ENCODE measurements around the gene AXIN1.
"Not testable (repeated sequence)": the region's sequence is repeated elsewhere in the genome, so short reads cannot be mapped to it uniquely, and the experiment has no call there.

AXIN1 gene

DNA sequence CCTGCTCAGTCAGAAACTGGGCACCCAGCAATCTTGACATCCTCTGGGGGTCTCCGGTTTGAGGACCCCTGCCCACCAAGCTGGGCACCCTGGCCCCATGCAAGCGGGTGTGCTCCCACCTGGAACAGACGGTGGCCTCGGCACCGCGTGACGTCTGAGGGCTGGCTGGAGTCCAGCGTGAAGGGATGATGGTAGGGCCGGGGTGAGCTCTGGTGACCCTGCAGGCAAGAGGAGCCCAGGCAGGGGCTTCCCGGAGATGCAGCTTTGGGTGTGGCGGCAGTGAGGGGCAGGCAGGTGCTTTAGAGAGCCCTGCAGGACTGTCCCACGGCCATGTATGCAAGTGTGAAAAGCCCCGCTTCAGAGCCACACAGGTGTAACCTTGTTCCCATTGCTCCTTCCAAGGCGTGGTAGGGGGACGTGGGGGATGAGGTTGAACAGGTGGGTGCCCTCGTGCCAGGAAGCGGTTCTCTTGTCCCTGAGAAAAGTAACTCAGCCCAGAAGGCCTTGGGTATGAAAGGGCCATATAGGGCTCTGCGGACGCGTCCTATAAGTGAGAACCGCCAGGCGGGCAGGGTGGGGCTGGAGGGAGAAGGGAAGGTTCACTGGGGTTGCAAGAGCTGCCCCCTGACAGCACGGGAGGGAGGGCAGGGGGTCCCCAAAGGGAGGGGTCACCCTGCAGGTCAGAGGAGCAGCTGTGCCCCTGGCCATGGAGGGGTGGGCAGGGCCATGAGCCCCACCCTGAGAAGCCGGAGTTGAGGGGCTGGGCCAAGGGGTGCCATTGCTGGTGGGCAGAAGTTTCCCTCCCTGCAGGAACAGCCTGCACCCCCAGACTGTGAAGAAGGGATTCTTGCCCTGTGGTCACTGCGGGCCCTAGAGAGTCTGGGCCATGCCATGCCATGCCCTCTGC, 86.0 kb downstream of the AXIN1 start:
- DNase-seq (ENCODE audit: low spot score), result no peak

DNA sequence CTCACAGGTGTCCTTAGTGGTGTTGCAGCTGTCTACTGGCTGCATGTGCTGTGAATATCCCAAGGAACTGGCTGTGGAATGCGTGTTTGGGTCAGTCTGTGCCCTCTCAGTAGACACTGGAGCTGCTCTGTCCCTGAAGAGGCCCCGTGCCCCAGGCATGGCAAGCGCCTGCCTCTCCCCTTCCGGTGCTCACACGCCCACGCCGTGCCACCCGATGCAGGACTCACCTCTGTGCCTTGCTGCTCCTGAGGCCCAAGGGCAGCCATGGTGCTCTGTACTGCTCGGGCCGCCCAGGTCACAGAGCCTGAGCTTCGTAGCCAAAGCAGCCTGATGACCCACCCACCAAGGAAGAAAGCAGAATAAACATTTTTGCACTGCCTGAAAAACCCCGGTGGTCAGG, 86.8 kb downstream of the AXIN1 start:
- DNase-seq (ENCODE audit: low spot score), result no peak

DNA sequence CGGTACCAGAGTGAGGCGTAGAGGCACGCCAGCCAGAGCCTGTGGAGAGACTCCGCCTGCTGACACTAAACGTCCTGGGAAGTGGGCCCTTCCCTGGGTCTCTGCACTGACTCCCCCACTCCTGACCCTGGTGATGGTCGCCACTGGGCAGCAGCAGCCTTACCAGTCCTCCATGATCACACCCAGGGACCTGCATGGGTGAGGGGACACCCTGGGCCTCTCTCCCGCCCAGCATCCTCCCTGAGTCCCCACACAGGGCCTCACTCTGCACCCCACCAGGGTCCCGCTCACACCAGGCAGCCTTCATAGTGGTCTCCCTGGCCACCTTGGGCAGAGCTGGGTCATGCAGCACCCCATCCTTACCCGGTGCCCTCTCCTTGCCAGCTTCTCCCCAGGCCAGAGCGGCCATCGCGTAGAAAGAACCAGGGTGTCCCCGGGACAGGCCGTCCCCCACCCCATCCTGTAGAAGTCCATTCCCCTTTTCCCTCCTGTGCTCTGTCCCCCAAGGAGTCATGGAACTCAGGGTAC, 87.5 kb downstream of the AXIN1 start:
- no peak for DNase-seq (ENCODE audit: low spot score)

DNA sequence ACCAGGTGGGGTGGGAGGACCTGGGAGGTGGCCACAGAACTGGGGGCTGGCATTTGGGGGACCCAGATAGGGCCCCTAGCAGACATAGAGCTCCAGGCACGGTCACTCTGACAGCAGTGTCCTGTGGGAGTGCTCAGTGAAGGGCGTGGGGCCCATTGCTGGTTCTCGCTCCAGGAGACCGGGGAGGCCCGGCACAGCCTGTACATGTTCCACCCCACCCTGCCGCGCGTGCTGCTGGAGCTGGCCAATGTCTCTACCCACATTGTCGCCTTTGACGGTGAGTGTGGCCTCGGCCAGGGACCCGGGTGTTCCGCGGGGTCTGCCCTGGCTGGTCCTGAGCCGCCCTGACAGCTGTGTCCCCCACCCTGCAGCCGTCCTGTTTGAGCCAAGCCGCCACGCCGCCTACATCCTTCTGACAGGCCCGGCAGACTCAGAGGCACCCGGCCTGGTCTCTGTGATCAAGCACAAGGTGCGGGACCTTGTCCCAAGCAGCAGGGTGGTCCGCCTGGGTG, 88.0 kb downstream of the AXIN1 start:
- DNase-seq (ENCODE audit: low spot score), result no peak

DNA sequence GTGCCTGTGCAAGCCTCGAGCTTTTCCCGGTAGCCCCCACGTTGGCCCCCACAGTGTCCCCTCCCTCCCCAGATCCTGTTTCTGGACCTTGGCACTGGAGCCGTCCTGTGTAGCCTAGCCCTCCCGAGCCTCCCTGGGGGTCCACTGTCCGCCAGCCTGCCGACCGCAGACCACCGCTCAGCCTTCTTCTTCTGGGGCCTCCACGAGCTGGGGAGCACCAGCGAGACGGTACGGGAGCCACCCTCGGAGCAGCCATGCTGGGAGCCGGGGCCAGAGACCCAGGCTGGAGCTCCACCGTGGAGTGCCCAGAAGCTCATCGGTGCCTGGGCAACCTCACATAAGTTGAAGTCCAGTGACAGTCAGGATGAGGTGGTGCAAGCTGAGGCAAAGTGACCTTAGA, 88.6 kb downstream of the AXIN1 start:
- DNase-seq (ENCODE audit: low spot score), result no peak

DNA sequence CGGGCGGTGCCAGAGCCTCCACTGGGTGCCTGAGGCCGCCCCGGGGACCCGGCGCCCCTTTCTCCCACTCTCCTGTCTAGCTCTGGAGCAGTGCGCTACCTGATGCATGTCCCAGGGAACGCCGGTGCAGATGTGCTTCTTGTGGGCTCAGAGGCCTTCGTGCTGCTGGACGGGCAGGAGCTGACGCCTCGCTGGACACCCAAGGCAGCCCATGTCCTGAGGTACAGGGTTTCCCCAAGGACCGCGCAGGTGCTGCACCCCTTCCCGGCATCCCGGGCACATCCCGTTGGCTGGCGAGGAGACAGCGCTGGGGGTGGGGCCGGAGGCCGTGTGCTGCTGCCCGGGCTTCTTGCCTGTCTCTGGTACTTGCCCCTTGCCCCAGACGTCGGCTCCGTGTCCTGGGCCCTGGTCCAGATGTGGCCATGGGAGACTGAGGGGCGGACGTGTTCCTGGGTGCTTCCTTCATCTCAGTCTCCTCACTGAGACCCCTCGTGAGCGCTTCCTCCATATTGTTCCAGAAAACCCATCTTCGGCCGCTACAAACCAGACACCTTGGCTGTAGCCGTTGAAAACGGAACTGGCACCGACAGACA, 89.2 kb downstream of the AXIN1 start:
- DNase-seq (ENCODE audit: low spot score), result no peak

DNA sequence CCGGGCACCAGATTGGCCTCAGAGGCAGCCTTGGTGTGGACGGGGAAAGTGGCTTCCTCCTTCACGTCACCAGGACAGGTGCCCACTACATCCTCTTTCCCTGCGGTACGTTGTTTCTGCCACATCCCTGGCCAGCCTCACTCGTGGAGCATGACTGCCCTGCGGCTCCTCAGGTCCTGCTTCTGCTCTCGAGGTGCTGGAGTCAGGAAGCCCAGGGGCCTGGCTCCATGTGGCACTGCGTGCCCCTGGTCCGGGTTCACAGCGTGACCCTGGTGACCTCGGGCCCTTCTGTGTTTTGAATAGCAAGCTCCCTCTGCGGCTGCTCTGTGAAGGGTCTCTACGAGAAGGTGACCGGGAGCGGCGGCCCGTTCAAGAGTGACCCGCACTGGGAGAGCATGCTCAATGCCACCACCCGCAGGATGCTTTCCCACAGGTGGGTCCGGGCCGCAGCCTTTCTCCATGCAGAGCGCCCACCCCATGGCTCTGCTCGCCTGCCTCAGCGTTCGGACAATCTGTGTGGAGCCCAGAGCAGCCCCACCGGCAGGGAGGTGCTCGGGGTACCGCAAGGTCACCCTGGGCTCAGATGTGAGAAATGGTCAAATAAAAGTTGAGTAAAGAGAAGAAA, 90.3 kb downstream of the AXIN1 start:
- DNase-seq (ENCODE audit: low spot score), result no peak

DNA sequence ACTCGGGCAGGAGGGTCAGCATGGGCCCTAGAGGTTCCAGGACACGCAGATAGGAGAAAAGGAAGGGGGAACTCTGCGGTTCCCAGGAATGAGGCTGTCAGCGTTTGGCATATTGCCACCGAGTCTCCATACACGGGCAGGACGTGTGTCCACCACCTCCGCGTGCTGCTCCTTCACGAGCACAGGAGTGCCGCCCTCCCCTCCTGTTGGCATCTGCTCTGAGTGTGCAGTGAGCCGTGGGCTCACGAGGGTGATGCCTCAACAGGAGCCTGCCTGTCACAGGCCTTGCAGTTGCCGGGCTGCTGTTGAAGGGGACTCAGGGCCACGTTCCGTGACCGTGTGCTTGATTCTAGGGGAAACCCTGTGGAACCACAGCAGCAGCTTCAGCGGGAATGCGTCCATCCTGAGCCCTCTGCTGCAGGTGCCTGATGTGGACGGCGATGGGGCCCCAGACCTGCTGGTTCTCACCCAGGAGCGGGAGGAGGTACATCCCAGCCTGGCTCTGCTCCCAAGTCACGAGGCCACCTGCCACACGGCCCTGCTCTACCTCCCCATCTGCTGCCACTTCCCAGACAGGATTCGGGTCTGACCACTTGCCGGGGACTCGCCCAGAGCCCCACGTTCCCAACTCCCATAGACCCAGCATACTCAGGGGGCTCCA, 91.4 kb downstream of the AXIN1 start:
- DNase-seq (ENCODE audit: low spot score), result no peak

DNA sequence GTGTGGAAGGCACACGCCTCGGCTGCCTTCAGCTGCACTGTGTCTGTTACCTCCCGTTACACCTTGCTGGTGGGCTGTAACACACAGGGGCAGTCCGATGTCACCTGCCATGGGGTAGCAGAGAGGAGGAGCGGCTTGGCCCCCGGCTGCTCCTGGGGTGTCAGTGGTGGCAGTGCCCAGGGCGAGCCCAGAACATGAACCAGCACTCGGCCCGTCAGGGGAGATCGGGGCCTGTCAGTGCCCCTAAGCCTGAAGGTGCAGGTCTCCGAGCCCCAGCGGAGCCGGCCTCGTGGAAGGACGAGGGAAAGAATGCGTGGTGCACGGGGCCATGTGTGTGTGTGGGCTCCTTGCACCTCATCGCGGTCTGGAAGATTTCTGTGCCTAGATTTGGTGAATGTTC, 92.2 kb downstream of the AXIN1 start:
- no peak for DNase-seq (ENCODE audit: low spot score)

DNA sequence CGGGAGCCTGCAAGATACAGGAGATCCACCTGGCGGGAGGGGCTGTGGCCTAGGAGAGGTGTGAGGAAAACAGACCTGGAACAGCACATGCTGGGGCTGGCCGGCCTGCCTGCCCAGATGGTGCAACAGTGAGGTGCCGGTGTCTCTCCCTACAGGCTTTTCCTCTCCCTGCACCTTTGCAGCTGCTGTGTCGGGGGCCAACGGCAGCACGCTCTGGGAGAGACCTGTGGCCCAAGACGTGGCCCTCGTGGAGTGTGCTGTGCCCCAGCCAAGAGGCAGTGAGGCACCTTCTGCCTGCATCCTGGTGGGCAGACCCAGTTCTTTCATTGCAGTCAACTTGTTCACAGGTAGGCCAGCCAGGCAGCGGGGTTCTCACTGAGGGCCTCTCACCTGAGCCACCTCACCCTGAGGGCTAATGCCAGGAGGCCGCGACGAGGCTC, 92.7 kb downstream of the AXIN1 start:
- DNase-seq (ENCODE audit: low spot score), result no peak

DNA sequence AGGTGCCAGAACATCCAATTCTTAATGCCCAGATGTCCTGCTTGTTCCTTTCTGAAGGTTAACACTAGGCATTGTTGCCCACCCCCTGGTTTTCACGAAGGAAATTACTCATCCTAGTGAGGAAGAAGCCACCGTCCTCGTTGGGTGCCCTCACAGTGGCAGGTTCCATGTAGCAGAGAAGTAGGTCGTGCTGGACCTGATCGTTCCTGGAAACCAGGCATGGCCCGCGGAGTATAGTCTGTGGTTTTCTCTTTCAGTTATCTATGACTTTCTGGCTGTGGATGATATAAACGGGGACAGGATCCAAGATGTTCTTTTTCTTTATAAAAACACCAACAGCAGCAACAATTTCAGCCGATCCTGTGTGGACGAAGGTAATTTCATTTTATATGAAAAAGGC, 93.3 kb downstream of the AXIN1 start:
- DNase-seq (ENCODE audit: low spot score), result no peak

DNA sequence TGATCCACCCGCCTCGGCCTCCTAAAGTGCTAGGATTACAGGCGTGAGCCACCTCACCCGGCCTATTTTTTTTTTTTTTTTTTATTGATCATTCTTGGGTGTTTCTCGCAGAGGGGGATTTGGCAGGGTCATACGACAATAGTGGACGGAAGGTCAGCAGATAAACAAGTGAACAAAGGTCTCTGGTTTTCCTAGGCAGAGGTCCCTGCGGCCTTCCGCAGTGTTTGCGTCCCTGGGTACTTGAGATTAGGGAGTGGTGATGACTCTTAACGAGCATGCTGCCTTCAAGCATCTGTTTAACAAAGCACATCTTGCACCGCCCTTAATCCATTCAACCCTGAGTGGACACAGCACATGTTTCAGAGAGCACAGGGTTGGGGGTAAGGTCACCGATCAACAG, 94.4 kb downstream of the AXIN1 start:
- DNase-seq (ENCODE audit: low spot score), result not testable (repeated sequence)

DNA sequence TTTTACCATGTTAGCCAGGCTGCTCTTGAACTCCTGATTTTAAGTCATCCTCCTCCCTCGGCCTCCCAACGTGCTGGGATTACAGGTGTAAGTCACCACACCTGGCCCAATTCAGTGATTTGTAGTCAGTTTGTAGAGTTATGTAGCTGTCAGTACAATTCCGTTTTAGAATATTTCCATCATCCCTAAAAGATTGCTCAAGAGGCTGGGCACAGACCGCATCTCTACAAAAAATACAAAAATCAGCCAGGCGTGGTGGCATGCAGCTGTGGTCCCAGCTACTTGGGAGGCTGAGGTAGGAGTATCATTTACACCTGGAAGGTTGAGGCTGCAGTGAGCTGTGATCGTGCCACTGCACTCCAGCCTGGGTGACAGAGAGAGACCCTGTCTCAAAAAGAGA, 97.3 kb downstream of the AXIN1 start:
- DNase-seq (ENCODE audit: low spot score), result no peak

DNA sequence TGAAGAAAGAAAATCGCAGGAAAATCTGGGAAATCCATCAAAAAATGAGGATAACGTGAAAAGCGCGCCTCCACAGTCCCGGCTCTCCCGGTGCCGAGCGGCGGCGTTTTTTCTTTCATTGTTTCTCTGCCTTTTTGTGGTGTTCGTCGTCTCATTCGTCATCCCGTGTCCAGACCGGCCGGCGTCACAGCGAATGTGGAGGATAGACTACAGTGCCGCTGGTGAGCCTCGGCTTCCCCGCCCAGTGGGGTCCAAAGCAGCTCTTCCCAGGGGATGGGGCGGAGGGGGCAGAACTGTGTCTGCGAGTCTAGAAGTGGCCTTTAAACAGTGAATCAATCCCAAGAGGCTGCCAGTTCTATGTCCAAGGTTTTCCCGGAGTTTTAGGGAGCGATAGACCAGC, 98.1 kb downstream of the AXIN1 start:
- no peak for DNase-seq (ENCODE audit: low spot score)

DNA sequence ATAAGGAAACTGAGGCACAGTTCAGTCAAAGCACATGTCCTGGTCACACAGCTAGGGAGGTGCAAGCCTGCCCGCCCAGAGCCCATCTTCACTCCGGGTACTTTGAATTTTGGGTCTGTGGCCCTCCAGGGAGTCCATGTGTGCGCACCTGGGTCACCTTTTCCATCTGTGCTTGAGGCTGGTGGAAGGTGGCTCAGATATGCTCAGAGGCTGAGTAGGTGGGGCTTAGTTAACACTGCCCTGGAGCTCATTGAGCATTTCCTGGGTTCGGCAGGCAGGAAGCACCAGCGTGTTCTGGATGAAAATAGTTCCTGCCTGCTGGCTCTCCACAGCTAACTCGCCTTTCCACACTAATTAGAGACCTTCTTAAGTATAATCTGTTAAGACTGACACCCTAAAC, 98.7 kb downstream of the AXIN1 start:
- no peak for DNase-seq (ENCODE audit: low spot score)

DNA sequence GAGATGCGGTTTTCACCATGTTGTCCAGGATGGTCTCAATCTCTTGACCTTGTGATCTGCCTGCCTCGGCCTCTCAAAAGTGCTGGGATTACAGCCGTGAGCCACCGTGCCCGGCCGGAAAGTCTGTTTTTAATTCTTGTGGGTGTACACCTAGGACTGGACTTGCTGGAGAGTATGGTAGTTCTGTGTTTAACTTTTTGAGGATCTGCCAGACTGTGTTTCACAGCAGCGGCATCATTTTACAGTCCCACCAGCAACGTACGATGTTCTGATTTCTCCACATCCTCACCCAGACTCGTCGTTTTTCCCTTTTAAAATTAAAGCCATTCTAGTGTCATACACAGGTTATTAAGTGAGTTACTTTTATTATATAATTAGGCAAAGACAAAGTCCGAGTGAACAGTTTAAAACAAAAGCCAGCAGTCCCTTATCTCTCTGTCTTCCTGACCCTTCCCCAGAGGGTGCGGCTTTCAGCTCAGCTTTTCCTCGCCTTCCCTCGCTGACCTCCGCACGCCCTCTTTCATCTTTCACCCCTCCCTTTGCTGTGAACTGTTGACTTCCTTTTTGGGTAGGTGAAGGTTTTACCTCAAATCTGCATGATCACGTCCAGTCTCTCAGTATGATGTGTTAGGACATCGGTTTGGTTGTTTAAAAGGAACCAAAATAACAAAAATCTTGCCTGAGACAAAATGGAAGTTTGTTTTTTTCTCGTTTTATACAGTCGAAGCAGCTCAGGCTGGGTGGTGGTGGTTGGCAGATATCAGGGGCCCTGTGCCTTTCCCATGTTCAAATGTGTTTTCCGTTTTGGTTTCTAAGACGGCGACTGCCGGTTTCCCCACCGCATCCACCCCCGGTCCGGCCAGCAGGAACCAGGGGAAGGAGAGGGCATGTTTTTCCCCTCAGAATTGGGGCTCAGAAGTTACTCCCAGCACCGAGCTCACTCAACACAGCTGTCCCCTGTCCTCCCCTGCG, 99.9 kb downstream of the AXIN1 start:
- DNase-seq (ENCODE audit: low spot score), result peak; percentile 13

DNA sequence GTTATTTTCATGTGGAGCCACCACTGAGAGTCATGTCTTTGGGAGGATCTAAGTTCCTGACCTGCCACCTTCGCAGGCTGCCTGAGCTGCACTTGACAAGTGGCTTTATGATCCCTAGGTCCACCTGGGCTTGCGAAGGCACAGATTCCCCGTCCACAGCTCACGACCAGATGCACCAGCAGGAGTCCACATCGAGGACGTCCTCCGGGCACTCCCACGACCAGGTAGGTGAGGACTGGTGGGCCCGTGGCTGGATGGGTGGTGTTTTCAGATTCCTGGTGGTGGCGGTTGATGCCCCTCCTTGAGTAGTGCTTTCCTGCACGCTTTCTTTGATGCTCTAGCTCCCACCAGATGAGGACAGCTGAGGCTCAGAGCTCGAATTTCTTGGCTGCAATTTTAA, 103.1 kb downstream of the AXIN1 start:
- no peak for DNase-seq (ENCODE audit: low spot score)

DNA sequence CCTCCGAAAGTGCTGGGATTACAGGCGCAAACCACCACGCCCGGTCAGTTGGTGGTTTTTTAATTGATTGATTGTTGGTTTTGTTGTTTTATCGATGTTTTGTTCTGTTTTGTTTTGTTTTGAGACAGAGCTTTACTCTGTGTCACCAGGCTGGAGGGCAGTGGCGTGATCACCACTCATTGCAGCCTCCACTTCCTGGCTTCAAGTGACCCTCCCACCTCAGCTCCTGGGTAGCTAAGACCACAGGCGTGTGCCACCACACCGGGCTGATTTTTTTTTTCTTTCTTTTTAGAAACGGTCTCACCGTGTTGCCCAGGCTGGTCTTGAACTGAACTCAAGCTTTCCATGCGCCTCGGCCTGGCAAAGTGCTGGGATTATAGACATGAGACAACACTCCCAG, 105.5 kb downstream of the AXIN1 start:
- DNase-seq (ENCODE audit: low spot score), result no peak

DNA sequence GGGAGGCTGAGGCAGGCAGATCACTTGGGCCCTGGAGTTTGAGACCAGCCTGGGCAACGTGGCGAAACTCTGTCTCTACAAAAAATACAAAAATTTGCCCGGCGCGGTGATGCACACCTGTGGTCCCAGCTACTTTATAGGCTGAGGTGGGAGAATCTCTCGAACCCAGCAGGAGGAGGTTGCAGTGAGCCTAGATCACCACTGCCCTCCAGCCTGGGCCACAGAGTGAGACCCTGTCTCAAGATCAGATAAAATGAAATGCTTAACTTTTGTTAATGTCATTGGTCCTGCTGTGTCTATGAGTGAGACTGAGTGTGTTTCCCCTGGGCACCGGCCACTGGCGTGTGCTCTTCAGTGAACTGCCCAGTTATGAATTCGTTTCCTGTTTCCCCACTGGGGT, 107.4 kb downstream of the AXIN1 start:
- no peak for DNase-seq (ENCODE audit: low spot score)

DNA sequence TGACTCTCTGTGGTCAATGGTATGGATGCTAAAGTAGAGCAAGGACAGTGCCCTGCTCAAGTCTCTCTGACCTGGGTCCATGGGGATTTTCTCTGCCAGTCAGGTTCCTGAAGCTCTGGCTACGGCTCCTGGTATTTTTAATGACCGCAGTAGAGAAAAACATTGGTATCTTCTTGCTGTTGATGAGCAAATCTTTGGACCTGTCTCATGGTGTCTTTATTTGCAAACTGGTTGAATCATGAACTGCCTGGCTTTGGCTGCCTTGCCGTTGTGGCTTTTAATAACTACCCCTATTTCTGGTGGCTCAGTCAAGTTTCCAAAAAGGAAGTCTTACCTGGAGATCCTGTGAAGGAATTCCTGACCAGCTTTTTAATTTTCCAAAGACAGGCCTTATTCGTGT, 109.2 kb downstream of the AXIN1 start:
- no peak for DNase-seq (ENCODE audit: low spot score)

DNA sequence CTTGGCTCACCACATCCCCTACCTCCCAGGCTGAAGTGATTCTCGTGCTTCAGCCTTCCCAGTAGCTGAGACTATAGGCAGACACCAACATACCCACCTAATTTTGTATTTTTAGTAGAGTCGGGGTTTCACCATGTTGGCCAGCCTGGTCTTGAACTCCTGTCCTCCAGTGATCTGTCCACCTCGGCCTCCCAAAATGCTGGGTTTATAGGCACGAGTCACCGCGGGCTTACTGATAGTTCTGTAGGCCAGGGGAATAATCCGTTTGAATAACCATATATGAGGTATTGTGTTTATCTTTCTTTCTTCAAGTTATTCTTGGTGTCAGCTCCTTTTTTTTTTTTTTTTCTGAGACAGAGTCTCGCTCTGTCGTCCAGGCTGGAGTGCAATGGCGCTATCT, 110.2 kb downstream of the AXIN1 start:
- no peak for DNase-seq (ENCODE audit: low spot score)

All from hematopoietic multipotent progenitor cell treated with erythropoietin and hydrocortisone succinate and interleukin-3 and kit ligand, for 17 days (in vitro differentiated cells).